ENCODE results near the gene CMPK1.
"Not testable (repeated sequence)": the region's sequence is repeated elsewhere in the genome, so short reads cannot be mapped to it uniquely, and the experiment has no call there.

Gene CMPK1

GRCh38 chr1:47334765-47335435 lies 1.3 kb downstream of the CMPK1 start:
- H3K4me1 ChIP-seq (ENCODE audit: control insufficient read depth in 1 of 2, insufficient read depth in 2 of 2, low read length in 2 of 2): peaks cover 21 to 36% of the 10 kb centered on the region in 2 donors
- peak overlapping the region; percentile 61 to 94 for H3K4me3 ChIP-seq (ENCODE audit: low read depth in 1 of 2, low read length in 2 of 2)
- no peaks in the 10 kb centered on the region for H3K27me3 ChIP-seq (ENCODE audit: control insufficient read depth in 1 of 2, insufficient read depth in 2 of 2, low read length in 2 of 2)
- peak overlapping the region; percentile 99 for H3K27ac ChIP-seq (ENCODE audit: low read depth, low read length)
- peak overlapping the region; percentile 89 to 96 for H3K9ac ChIP-seq (ENCODE audit: low read depth in 1 of 2, low read length in 2 of 2)
- peaks cover 0 to 4% of the 10 kb centered on the region in 2 donors for H3K36me3 ChIP-seq (ENCODE audit: control insufficient read depth in 1 of 2, insufficient read depth in 2 of 2, low read length in 2 of 2)
- no peaks in the 10 kb centered on the region for H3K9me3 ChIP-seq (ENCODE audit: control insufficient read depth in 1 of 2, low read length in 2 of 2)

- no peaks in the 10 kb centered on the region for H3K27me3 ChIP-seq (ENCODE audit: control insufficient read depth in 1 of 2, insufficient read depth in 2 of 2, low read length in 2 of 2)
- H3K36me3 ChIP-seq (ENCODE audit: control insufficient read depth in 1 of 2, insufficient read depth in 2 of 2, low read length in 2 of 2): peaks cover 0 to 11% of the 10 kb centered on the region in 2 donors
- no peaks in the 10 kb centered on the region for H3K9me3 ChIP-seq (ENCODE audit: control insufficient read depth in 1 of 2, low read length in 2 of 2)
- no peak overlapping the region for H3K4me3 ChIP-seq (ENCODE audit: low read depth in 1 of 2, low read length in 2 of 2)
- no peak overlapping the region for H3K27ac ChIP-seq (ENCODE audit: low read depth, low read length)
- H3K4me1 ChIP-seq (ENCODE audit: control insufficient read depth in 1 of 2, insufficient read depth in 2 of 2, low read length in 2 of 2): peaks cover 15 to 31% of the 10 kb centered on the region in 2 donors
- no peak overlapping the region for H3K9ac ChIP-seq (ENCODE audit: low read depth in 1 of 2, low read length in 2 of 2)
These were observed 3.8 kb downstream of the CMPK1 start for GRCh38 chr1:47337350-47337749.

GRCh38 chr1:47338249-47339077 lies 4.9 kb downstream of the CMPK1 start:
- peak overlapping the region in 1 of 2 donors; percentile 33 for H3K9ac ChIP-seq (ENCODE audit: low read depth in 1 of 2, low read length in 2 of 2)
- no peaks in the 10 kb centered on the region for H3K9me3 ChIP-seq (ENCODE audit: control insufficient read depth in 1 of 2, low read length in 2 of 2)
- H3K27ac ChIP-seq (ENCODE audit: low read depth, low read length): no peak overlapping the region
- H3K4me3 ChIP-seq (ENCODE audit: low read depth in 1 of 2, low read length in 2 of 2): no peak overlapping the region
- H3K27me3 ChIP-seq (ENCODE audit: control insufficient read depth in 1 of 2, insufficient read depth in 2 of 2, low read length in 2 of 2): no peaks in the 10 kb centered on the region
- peaks cover 10 to 23% of the 10 kb centered on the region in 2 donors for H3K4me1 ChIP-seq (ENCODE audit: control insufficient read depth in 1 of 2, insufficient read depth in 2 of 2, low read length in 2 of 2)
- peaks cover 0 to 11% of the 10 kb centered on the region in 2 donors for H3K36me3 ChIP-seq (ENCODE audit: control insufficient read depth in 1 of 2, insufficient read depth in 2 of 2, low read length in 2 of 2)

GRCh38 chr1:47340227-47340626 lies 6.6 kb downstream of the CMPK1 start:
- Histone ChIP-seq H3K4me3 (ENCODE audit: low read depth in 1 of 2, low read length in 2 of 2) (no peak overlapping the region), H3K36me3 (ENCODE audit: control insufficient read depth in 1 of 2, insufficient read depth in 2 of 2, low read length in 2 of 2) (peaks cover 0 to 11% of the 10 kb centered on the region in 2 donors), H3K9ac (ENCODE audit: low read depth in 1 of 2, low read length in 2 of 2) (no peak overlapping the region), H3K9me3 (ENCODE audit: control insufficient read depth in 1 of 2, low read length in 2 of 2) (no peaks in the 10 kb centered on the region), H3K4me1 (ENCODE audit: control insufficient read depth in 1 of 2, insufficient read depth in 2 of 2, low read length in 2 of 2) (peaks cover 10 to 17% of the 10 kb centered on the region in 2 donors), H3K27me3 (ENCODE audit: control insufficient read depth in 1 of 2, insufficient read depth in 2 of 2, low read length in 2 of 2) (no peaks in the 10 kb centered on the region), H3K27ac (ENCODE audit: low read depth, low read length) (no peak overlapping the region)

GRCh38 chr1:47346979-47347378 lies 13.4 kb downstream of the CMPK1 start:
- H3K4me1 ChIP-seq (ENCODE audit: control insufficient read depth in 1 of 2, insufficient read depth in 2 of 2, low read length in 2 of 2); H3K9ac ChIP-seq (ENCODE audit: low read depth in 1 of 2, low read length in 2 of 2); H3K27me3 ChIP-seq (ENCODE audit: control insufficient read depth in 1 of 2, insufficient read depth in 2 of 2, low read length in 2 of 2); H3K4me3 ChIP-seq (ENCODE audit: low read depth in 1 of 2, low read length in 2 of 2); H3K9me3 ChIP-seq (ENCODE audit: control insufficient read depth in 1 of 2, low read length in 2 of 2); H3K27ac ChIP-seq (ENCODE audit: low read depth, low read length): not testable (repeated sequence)
- H3K36me3 ChIP-seq (ENCODE audit: control insufficient read depth in 1 of 2, insufficient read depth in 2 of 2, low read length in 2 of 2): peaks cover 0 to 11% of the 10 kb centered on the region in 2 donors

- Histone ChIP-seq H3K4me1 (ENCODE audit: control insufficient read depth in 1 of 2, insufficient read depth in 2 of 2, low read length in 2 of 2) (no peaks in the 10 kb centered on the region), H3K9me3 (ENCODE audit: control insufficient read depth in 1 of 2, low read length in 2 of 2) (no peaks in the 10 kb centered on the region), H3K27ac (ENCODE audit: low read depth, low read length) (no peak overlapping the region), H3K4me3 (ENCODE audit: low read depth in 1 of 2, low read length in 2 of 2) (no peak overlapping the region), H3K9ac (ENCODE audit: low read depth in 1 of 2, low read length in 2 of 2) (no peak overlapping the region), H3K27me3 (ENCODE audit: control insufficient read depth in 1 of 2, insufficient read depth in 2 of 2, low read length in 2 of 2) (no peaks in the 10 kb centered on the region), H3K36me3 (ENCODE audit: control insufficient read depth in 1 of 2, insufficient read depth in 2 of 2, low read length in 2 of 2) (peaks cover 3 to 11% of the 10 kb centered on the region in 2 donors)
These were observed 14.1 kb downstream of the CMPK1 start for GRCh38 chr1:47347735-47348134.

- H3K36me3 ChIP-seq (ENCODE audit: control insufficient read depth in 1 of 2, insufficient read depth in 2 of 2, low read length in 2 of 2): peaks cover 3 to 11% of the 10 kb centered on the region in 2 donors
- H3K9ac ChIP-seq (ENCODE audit: low read depth in 1 of 2, low read length in 2 of 2): no peak overlapping the region
- H3K27me3 ChIP-seq (ENCODE audit: control insufficient read depth in 1 of 2, insufficient read depth in 2 of 2, low read length in 2 of 2): no peaks in the 10 kb centered on the region
- H3K4me1 ChIP-seq (ENCODE audit: control insufficient read depth in 1 of 2, insufficient read depth in 2 of 2, low read length in 2 of 2): no peaks in the 10 kb centered on the region
- no peak overlapping the region for H3K27ac ChIP-seq (ENCODE audit: low read depth, low read length)
- no peak overlapping the region for H3K4me3 ChIP-seq (ENCODE audit: low read depth in 1 of 2, low read length in 2 of 2)
- no peaks in the 10 kb centered on the region for H3K9me3 ChIP-seq (ENCODE audit: control insufficient read depth in 1 of 2, low read length in 2 of 2)
These were observed 14.7 kb downstream of the CMPK1 start for GRCh38 chr1:47348246-47348645.

- Histone ChIP-seq H3K27ac (ENCODE audit: low read depth, low read length) (no peak overlapping the region), H3K4me3 (ENCODE audit: low read depth in 1 of 2, low read length in 2 of 2) (no peak overlapping the region), H3K27me3 (ENCODE audit: control insufficient read depth in 1 of 2, insufficient read depth in 2 of 2, low read length in 2 of 2) (no peaks in the 10 kb centered on the region), H3K9ac (ENCODE audit: low read depth in 1 of 2, low read length in 2 of 2) (no peak overlapping the region), H3K4me1 (ENCODE audit: control insufficient read depth in 1 of 2, insufficient read depth in 2 of 2, low read length in 2 of 2) (no peaks in the 10 kb centered on the region), H3K9me3 (ENCODE audit: control insufficient read depth in 1 of 2, low read length in 2 of 2) (no peaks in the 10 kb centered on the region), H3K36me3 (ENCODE audit: control insufficient read depth in 1 of 2, insufficient read depth in 2 of 2, low read length in 2 of 2) (peaks cover 3 to 11% of the 10 kb centered on the region in 2 donors)
These were observed 17.7 kb downstream of the CMPK1 start for GRCh38 chr1:47351305-47351704.

GRCh38 chr1:47361380-47361779 lies 27.8 kb downstream of the CMPK1 start:
- no peak overlapping the region for H3K27ac ChIP-seq (ENCODE audit: low read depth, low read length)
- H3K9me3 ChIP-seq (ENCODE audit: control insufficient read depth in 1 of 2, low read length in 2 of 2): no peaks in the 10 kb centered on the region
- H3K36me3 ChIP-seq (ENCODE audit: control insufficient read depth in 1 of 2, insufficient read depth in 2 of 2, low read length in 2 of 2): peaks cover 0 to 4% of the 10 kb centered on the region in 2 donors
- H3K4me3 ChIP-seq (ENCODE audit: low read depth in 1 of 2, low read length in 2 of 2): no peak overlapping the region
- H3K27me3 ChIP-seq (ENCODE audit: control insufficient read depth in 1 of 2, insufficient read depth in 2 of 2, low read length in 2 of 2): no peaks in the 10 kb centered on the region
- no peak overlapping the region for H3K9ac ChIP-seq (ENCODE audit: low read depth in 1 of 2, low read length in 2 of 2)
- peaks cover 0 to 8% of the 10 kb centered on the region in 2 donors for H3K4me1 ChIP-seq (ENCODE audit: control insufficient read depth in 1 of 2, insufficient read depth in 2 of 2, low read length in 2 of 2)

GRCh38 chr1:47362828-47363227 lies 29.2 kb downstream of the CMPK1 start:
- peaks cover 0 to 4% of the 10 kb centered on the region in 2 donors for H3K36me3 ChIP-seq (ENCODE audit: control insufficient read depth in 1 of 2, insufficient read depth in 2 of 2, low read length in 2 of 2)
- no peak overlapping the region for H3K27ac ChIP-seq (ENCODE audit: low read depth, low read length)
- peaks cover 0 to 5% of the 10 kb centered on the region in 2 donors for H3K4me1 ChIP-seq (ENCODE audit: control insufficient read depth in 1 of 2, insufficient read depth in 2 of 2, low read length in 2 of 2)
- no peak overlapping the region for H3K9ac ChIP-seq (ENCODE audit: low read depth in 1 of 2, low read length in 2 of 2)
- H3K27me3 ChIP-seq (ENCODE audit: control insufficient read depth in 1 of 2, insufficient read depth in 2 of 2, low read length in 2 of 2): no peaks in the 10 kb centered on the region
- no peaks in the 10 kb centered on the region for H3K9me3 ChIP-seq (ENCODE audit: control insufficient read depth in 1 of 2, low read length in 2 of 2)
- H3K4me3 ChIP-seq (ENCODE audit: low read depth in 1 of 2, low read length in 2 of 2): no peak overlapping the region

Data from duodenal mucosa (tissue), 2 donors.